A549 (cell line): ENCODE data around the gene PKP2.

Experiments
- EHMT2 ChIP-seq: fragments of 200-600 bp; sonication (generic); IDR thresholded peaks from 2 replicates; pipeline ENCODE4 v1.6.1; 2016; ENCODE audit warnings: antibody characterized with exemption, low read depth, mild to moderate bottlenecking, moderate library complexity
- HOXB5 ChIP-seq: fragments of 250-450 bp; sonication (Bioruptor Pico); IDR thresholded peaks from 2 replicates; pipeline ENCODE4 v1.5.0; 2020; ENCODE audit warnings: mild to moderate bottlenecking, moderate library complexity
- KDM1A ChIP-seq: fragments of 200-600 bp; sonication (generic); IDR thresholded peaks from 2 replicates; pipeline ENCODE4 v1.6.1; 2016; ENCODE audit warnings: low read depth, mild to moderate bottlenecking
- POLR2A ChIP-seq: IDR thresholded peaks from 2 replicates; pipeline ENCODE4 v1.6.1; 2012; ENCODE audit warnings: mild to moderate bottlenecking, low read length
- POLR2AphosphoS2 ChIP-seq: conservative IDR thresholded peaks from 2 replicates; pipeline ENCODE4 v1.6.1; 2012; ENCODE audit warnings: low read length, improper control_type of control experiment, inconsistent platforms
- RFX5 ChIP-seq: fragments of 450-650 bp; IDR thresholded peaks from 2 replicates; pipeline ENCODE4 v1.7.1; 2014; ENCODE audit warnings: antibody characterized with exemption, mild to moderate bottlenecking, moderate library complexity
- RNF2 ChIP-seq: fragments of 200-600 bp; sonication (generic); IDR thresholded peaks from 2 replicates; pipeline ENCODE4 v1.6.1; 2016; ENCODE audit warnings: low read depth, mild to moderate bottlenecking, antibody characterized with exemption, moderate library complexity, borderline replicate concordance
- TP53 ChIP-seq: fragments of 250-450 bp; sonication (Bioruptor Pico); IDR thresholded peaks from 2 replicates; pipeline ENCODE4 v1.5.0; 2021; ENCODE audit warnings: mild to moderate bottlenecking, moderate library complexity
- TF ChIP-seq, protein P1 (sequence below): fragments of 200-600 bp; sonication (generic); IDR thresholded peaks from 2 replicates; pipeline ENCODE4 v1.6.1; 2016; ENCODE audit warnings: antibody characterized with exemption, mild to moderate bottlenecking, moderate library complexity
- TF ChIP-seq, protein P2 (sequence below): fragments of >200 bp; sonication (Bioruptor Twin); formaldehyde crosslinking; IDR thresholded peaks from 3 replicates; pipeline ENCODE4 v1.5.1; 2016

DNA sequence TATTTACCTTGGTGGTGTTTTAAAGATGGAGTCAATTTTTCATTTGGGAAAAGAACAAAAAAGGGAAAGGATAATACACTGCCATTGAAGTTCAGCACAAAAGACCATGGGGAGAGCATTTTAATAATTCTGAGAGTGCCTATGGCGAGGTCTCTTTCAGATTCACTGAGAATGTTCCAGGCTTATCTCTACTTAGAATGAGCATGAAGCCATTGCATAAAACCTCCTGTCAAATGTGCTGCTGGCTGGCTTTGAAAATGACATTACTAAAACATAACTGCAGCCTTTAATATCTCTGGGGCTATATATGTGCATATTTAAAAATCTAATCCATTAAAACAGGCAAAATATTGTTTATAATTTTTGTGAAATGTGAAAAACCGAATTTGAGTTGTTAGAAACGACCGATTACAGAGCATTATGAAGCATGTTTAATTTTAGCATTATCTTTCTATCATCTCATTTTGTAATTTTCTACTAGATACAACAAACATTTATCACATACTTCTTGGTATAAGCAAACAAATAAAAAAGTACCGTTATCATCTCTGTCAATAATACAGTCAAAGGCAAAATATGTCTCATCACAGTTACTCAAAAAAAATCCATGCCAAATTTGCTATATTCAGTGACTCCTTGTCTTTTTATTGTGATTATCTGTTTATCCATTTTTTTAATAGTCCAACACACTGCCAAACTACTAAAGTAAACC, 95.2 kb downstream of the PKP2 start:
- TF ChIP-seq TP53 (CRISPR knock-in tag) (no peak), POLR2A (no peak), EHMT2 (no peak), HOXB5 (CRISPR knock-in tag) (no peak), RFX5 (no peak), POLR2AphosphoS2 (no peak), RNF2 (no peak), KDM1A (no peak)
- TF ChIP-seq, protein P1, sequence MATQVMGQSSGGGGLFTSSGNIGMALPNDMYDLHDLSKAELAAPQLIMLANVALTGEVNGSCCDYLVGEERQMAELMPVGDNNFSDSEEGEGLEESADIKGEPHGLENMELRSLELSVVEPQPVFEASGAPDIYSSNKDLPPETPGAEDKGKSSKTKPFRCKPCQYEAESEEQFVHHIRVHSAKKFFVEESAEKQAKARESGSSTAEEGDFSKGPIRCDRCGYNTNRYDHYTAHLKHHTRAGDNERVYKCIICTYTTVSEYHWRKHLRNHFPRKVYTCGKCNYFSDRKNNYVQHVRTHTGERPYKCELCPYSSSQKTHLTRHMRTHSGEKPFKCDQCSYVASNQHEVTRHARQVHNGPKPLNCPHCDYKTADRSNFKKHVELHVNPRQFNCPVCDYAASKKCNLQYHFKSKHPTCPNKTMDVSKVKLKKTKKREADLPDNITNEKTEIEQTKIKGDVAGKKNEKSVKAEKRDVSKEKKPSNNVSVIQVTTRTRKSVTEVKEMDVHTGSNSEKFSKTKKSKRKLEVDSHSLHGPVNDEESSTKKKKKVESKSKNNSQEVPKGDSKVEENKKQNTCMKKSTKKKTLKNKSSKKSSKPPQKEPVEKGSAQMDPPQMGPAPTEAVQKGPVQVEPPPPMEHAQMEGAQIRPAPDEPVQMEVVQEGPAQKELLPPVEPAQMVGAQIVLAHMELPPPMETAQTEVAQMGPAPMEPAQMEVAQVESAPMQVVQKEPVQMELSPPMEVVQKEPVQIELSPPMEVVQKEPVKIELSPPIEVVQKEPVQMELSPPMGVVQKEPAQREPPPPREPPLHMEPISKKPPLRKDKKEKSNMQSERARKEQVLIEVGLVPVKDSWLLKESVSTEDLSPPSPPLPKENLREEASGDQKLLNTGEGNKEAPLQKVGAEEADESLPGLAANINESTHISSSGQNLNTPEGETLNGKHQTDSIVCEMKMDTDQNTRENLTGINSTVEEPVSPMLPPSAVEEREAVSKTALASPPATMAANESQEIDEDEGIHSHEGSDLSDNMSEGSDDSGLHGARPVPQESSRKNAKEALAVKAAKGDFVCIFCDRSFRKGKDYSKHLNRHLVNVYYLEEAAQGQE: no peak
- TF ChIP-seq, protein P2, sequence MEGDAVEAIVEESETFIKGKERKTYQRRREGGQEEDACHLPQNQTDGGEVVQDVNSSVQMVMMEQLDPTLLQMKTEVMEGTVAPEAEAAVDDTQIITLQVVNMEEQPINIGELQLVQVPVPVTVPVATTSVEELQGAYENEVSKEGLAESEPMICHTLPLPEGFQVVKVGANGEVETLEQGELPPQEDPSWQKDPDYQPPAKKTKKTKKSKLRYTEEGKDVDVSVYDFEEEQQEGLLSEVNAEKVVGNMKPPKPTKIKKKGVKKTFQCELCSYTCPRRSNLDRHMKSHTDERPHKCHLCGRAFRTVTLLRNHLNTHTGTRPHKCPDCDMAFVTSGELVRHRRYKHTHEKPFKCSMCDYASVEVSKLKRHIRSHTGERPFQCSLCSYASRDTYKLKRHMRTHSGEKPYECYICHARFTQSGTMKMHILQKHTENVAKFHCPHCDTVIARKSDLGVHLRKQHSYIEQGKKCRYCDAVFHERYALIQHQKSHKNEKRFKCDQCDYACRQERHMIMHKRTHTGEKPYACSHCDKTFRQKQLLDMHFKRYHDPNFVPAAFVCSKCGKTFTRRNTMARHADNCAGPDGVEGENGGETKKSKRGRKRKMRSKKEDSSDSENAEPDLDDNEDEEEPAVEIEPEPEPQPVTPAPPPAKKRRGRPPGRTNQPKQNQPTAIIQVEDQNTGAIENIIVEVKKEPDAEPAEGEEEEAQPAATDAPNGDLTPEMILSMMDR: no peak
